ENCODE measurements around the gene STAG1. TPM values are rescaled to one million over a fixed set of nuclear protein-coding genes. Genes with fewer than 3 reads are reported as not detected.
A peak's percentile ranks its signal among the peaks of the same experiment; 100 is the strongest.

STAG1 gene
- total RNA-seq, 1 donor from 2014 or later = 24.1 TPM

DNA sequence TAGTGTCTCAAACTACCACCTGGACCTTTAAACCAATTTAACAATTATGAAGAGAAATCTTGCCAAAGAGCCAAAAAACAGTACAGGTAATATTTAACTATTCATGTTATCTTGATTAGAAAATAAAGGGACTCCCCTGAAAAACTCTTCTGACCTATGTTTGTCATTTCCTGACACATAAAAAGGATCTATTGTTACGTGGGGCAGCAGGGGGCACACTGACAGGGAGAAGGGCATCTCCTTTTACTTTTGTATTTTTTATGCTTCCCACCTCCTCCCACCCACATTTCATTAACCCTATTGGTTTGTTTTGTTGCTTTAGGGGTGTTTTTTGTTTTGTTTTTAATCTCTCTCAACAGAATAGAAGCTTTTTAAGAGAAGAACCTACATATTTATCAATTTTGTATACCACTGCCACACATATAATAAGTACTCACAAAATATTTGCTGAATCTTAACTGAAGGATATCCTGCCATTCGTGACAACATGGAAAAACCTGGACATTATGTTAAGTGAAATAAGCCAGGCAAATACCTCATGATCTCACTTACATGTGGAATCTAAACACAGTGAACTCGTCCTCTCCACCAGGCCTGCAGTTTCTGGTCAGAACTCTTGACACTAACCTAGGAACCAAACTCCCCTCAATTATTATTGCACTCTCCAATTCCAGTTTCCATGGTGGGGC lies 17.7 kb downstream of the STAG1 start:
- no peaks in the 10 kb centered on the region for H3K9me3 Mint-ChIP-seq (ENCODE audit: unreplicated experiment)
- Histone ChIP-seq H3K4me3 (ENCODE audit: insufficient read depth, low read depth, low read length) (no peak overlapping the region), H3K9me3 (ENCODE audit: insufficient read depth, low read depth, low read length) (no peaks in the 10 kb centered on the region), H3K27me3 (ENCODE audit: insufficient read depth, low read length) (no peaks in the 10 kb centered on the region), H3K36me3 (ENCODE audit: insufficient read depth, low read length) (no peaks in the 10 kb centered on the region), H3K4me1 (ENCODE audit: insufficient read depth, low read length) (no peaks in the 10 kb centered on the region), H3K79me2 (ENCODE audit: insufficient read depth, low read length) (peaks cover 99% of the 10 kb centered on the region), H3K27ac (ENCODE audit: low read depth, low read length) (no peak overlapping the region), H3K9ac (ENCODE audit: low read length) (no peak overlapping the region), H3K4me2 (ENCODE audit: low read length) (no peak overlapping the region), H2AFZ (ENCODE audit: low read depth, low read length) (no peak overlapping the region), H4K20me1 (ENCODE audit: insufficient read depth, low read length) (peaks cover 81% of the 10 kb centered on the region)
- H3K4me1 Mint-ChIP-seq (ENCODE audit: low read depth, unreplicated experiment) = peaks cover 2% of the 10 kb centered on the region
- H3K27ac Mint-ChIP-seq (ENCODE audit: unreplicated experiment) = no peak overlapping the region
- TF ChIP-seq, protein P1, sequence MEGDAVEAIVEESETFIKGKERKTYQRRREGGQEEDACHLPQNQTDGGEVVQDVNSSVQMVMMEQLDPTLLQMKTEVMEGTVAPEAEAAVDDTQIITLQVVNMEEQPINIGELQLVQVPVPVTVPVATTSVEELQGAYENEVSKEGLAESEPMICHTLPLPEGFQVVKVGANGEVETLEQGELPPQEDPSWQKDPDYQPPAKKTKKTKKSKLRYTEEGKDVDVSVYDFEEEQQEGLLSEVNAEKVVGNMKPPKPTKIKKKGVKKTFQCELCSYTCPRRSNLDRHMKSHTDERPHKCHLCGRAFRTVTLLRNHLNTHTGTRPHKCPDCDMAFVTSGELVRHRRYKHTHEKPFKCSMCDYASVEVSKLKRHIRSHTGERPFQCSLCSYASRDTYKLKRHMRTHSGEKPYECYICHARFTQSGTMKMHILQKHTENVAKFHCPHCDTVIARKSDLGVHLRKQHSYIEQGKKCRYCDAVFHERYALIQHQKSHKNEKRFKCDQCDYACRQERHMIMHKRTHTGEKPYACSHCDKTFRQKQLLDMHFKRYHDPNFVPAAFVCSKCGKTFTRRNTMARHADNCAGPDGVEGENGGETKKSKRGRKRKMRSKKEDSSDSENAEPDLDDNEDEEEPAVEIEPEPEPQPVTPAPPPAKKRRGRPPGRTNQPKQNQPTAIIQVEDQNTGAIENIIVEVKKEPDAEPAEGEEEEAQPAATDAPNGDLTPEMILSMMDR (IDR thresholded peaks at IDR 0.05; ENCODE audit: insufficient read depth, low read depth, low read length) = no peak
- TF ChIP-seq EZH2 (IDR thresholded peaks at IDR 0.05; ENCODE audit: insufficient read depth, low read length) = no peak
- H3K4me3 Mint-ChIP-seq (ENCODE audit: unreplicated experiment) = no peak overlapping the region
- H3K27me3 Mint-ChIP-seq (ENCODE audit: low read depth, unreplicated experiment) = no peaks in the 10 kb centered on the region
- FAIRE-seq = no peak
- peaks cover 6% of the 10 kb centered on the region for H3K36me3 Mint-ChIP-seq (ENCODE audit: low read depth, unreplicated experiment)
- no peak for DNase-seq (ENCODE audit: low read depth)

DNA sequence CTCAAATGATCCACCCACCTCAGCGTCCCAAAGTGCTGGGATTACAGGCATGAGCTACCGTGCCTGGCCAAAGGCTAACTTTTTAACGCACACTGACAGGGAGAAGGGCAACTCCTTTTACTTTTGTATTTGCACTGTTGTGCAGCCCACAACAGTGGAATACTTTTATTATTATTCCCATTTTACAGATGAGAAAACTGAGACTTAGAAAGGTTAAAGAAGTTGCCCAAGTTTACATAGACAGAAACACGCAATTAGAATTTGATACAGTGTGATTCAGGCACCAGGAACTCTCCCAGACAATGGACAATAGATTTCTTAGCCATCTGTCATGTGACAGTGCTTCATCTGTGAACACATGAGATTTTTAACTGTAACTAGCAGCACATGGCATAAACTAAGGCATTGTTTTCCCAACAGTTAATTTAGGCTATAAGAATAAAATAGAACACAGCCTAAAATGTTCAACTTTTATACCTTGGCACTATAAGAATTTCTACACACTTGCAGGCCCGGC lies 18.8 kb downstream of the STAG1 start:
- Mint-ChIP-seq H3K27me3 (ENCODE audit: low read depth, unreplicated experiment) (no peaks in the 10 kb centered on the region), H3K4me3 (ENCODE audit: unreplicated experiment) (no peak overlapping the region), H3K36me3 (ENCODE audit: low read depth, unreplicated experiment) (peaks cover 6% of the 10 kb centered on the region), H3K4me1 (ENCODE audit: low read depth, unreplicated experiment) (peaks cover 7% of the 10 kb centered on the region), H3K9me3 (ENCODE audit: unreplicated experiment) (no peaks in the 10 kb centered on the region), H3K27ac (ENCODE audit: unreplicated experiment) (no peak overlapping the region)
- Histone ChIP-seq H3K4me3 (ENCODE audit: insufficient read depth, low read depth, low read length) (no peak overlapping the region), H3K27ac (ENCODE audit: low read depth, low read length) (no peak overlapping the region), H4K20me1 (ENCODE audit: insufficient read depth, low read length) (peaks cover 81% of the 10 kb centered on the region), H3K4me2 (ENCODE audit: low read length) (no peak overlapping the region), H3K27me3 (ENCODE audit: insufficient read depth, low read length) (no peaks in the 10 kb centered on the region), H3K36me3 (ENCODE audit: insufficient read depth, low read length) (no peaks in the 10 kb centered on the region), H3K9me3 (ENCODE audit: insufficient read depth, low read depth, low read length) (no peaks in the 10 kb centered on the region), H3K4me1 (ENCODE audit: insufficient read depth, low read length) (peaks cover 6% of the 10 kb centered on the region), H3K79me2 (ENCODE audit: insufficient read depth, low read length) (peaks cover 99% of the 10 kb centered on the region), H3K9ac (ENCODE audit: low read length) (no peak overlapping the region), H2AFZ (ENCODE audit: low read depth, low read length) (no peak overlapping the region)
- FAIRE-seq (no peak), DNase-seq (ENCODE audit: low read depth) (peak; percentile 39)
- TF ChIP-seq, protein P1 (IDR thresholded peaks at IDR 0.05; ENCODE audit: insufficient read depth, low read depth, low read length) = no peak
- TF ChIP-seq EZH2 (IDR thresholded peaks at IDR 0.05; ENCODE audit: insufficient read depth, low read length) = no peak

DNA sequence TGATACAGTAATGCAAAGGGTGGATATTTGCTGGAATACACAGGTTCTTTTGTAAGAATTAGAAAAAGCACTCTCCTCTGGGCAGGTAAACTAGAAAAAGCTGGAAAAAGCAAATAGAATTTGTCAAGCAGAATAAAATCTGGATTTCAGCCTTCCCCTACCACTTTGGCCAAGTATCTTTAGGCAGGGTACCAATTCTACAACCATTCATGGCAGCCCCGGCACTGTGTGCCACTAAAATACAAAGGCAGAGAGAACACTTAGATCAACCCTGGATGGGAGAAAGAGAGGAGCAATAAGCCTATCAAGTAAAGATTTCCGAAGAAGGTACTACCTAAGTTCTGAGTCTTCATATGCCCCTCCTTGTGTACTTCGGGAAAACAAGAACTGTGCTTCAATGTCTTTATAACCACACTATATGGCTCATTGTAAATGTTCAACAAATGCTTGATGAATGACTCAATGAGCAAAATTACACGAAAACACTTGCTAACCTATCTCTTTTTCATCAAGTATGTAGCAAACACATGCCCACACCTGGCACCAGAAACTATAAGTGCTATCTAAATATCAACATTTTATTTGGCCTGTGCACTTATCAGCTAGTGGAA lies 20.8 kb downstream of the STAG1 start:
- FAIRE-seq (no peak), DNase-seq (ENCODE audit: low read depth) (no peak)
- no peak overlapping the region for H3K27ac ChIP-seq (ENCODE audit: low read depth, low read length)
- H2AFZ ChIP-seq (ENCODE audit: low read depth, low read length) = no peak overlapping the region
- H3K36me3 ChIP-seq (ENCODE audit: insufficient read depth, low read length) = no peaks in the 10 kb centered on the region
- peaks cover 99% of the 10 kb centered on the region for H3K79me2 ChIP-seq (ENCODE audit: insufficient read depth, low read length)
- H3K9me3 Mint-ChIP-seq (ENCODE audit: unreplicated experiment) = no peaks in the 10 kb centered on the region
- no peaks in the 10 kb centered on the region for H3K27me3 Mint-ChIP-seq (ENCODE audit: low read depth, unreplicated experiment)
- peaks cover 3% of the 10 kb centered on the region for H3K36me3 Mint-ChIP-seq (ENCODE audit: low read depth, unreplicated experiment)
- H4K20me1 ChIP-seq (ENCODE audit: insufficient read depth, low read length) = peaks cover 83% of the 10 kb centered on the region
- H3K27me3 ChIP-seq (ENCODE audit: insufficient read depth, low read length) = no peaks in the 10 kb centered on the region
- H3K4me3 ChIP-seq (ENCODE audit: insufficient read depth, low read depth, low read length) = no peak overlapping the region
- no peak overlapping the region for H3K4me2 ChIP-seq (ENCODE audit: low read length)
- no peak overlapping the region for H3K9ac ChIP-seq (ENCODE audit: low read length)
- no peak overlapping the region for H3K27ac Mint-ChIP-seq (ENCODE audit: unreplicated experiment)
- no peak overlapping the region for H3K4me3 Mint-ChIP-seq (ENCODE audit: unreplicated experiment)
- no peaks in the 10 kb centered on the region for H3K9me3 ChIP-seq (ENCODE audit: insufficient read depth, low read depth, low read length)
- peaks cover 6% of the 10 kb centered on the region for H3K4me1 ChIP-seq (ENCODE audit: insufficient read depth, low read length)
- H3K4me1 Mint-ChIP-seq (ENCODE audit: low read depth, unreplicated experiment) = peaks cover 7% of the 10 kb centered on the region
- no peak for TF ChIP-seq EZH2 (IDR thresholded peaks at IDR 0.05; ENCODE audit: insufficient read depth, low read length)
- TF ChIP-seq, protein P1 (IDR thresholded peaks at IDR 0.05; ENCODE audit: insufficient read depth, low read depth, low read length) = no peak

Data from astrocyte (in vitro differentiated cells and primary cell).